GM13977 (cell line): ENCODE data around the gene MKKS.
A peak's percentile ranks its signal among the peaks of the same experiment; 100 is the strongest.

Source experiments
- DNase-seq: peaks from one replicate; pipeline ENCODE4 v3.0.0; 2012; ENCODE audit warnings: low spot score
- in situ Hi-C: fragments of 300-500 bp; cut with MboI; formaldehyde crosslinking; loops from one replicate; pipeline ENCODE4 v1.12.0; 2022; ENCODE audit warnings: low sequenced_read_pairs, low pct_unique_long_range_greater_than_20kb, mixed read lengths, inconsistent platforms; ENCODE audit not compliant: unreplicated experiment
- TF ChIP-seq, protein P1 (sequence below): IDR thresholded peaks from 2 replicates; pipeline ENCODE4 v1.5.1; 2012; ENCODE audit warnings: mild to moderate bottlenecking, control low read depth; ENCODE audit not compliant: insufficient read depth; ENCODE audit errors: extremely low read depth, missing control alignments

The MKKS gene

DNA sequence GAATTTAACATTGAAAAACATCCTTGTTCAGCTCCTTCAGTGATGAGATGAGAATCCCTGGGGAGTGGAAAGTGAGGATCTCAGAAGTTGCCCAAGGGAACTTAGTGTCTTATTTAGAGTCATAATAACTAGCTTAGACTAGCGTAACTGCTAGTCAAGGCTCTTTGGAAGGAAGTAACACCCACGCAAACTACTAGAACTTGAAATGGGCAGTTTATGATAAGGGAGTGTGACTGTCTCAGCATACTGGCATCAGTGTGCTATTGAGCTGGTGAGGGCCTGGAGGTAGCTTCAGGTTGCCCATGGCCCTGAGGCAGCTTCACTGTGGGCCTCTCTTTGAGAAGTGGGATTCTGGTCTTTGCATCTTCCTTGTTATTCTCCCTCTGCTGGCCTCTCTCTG, 41.2 kb upstream of the MKKS start:
- TF ChIP-seq, protein P1, sequence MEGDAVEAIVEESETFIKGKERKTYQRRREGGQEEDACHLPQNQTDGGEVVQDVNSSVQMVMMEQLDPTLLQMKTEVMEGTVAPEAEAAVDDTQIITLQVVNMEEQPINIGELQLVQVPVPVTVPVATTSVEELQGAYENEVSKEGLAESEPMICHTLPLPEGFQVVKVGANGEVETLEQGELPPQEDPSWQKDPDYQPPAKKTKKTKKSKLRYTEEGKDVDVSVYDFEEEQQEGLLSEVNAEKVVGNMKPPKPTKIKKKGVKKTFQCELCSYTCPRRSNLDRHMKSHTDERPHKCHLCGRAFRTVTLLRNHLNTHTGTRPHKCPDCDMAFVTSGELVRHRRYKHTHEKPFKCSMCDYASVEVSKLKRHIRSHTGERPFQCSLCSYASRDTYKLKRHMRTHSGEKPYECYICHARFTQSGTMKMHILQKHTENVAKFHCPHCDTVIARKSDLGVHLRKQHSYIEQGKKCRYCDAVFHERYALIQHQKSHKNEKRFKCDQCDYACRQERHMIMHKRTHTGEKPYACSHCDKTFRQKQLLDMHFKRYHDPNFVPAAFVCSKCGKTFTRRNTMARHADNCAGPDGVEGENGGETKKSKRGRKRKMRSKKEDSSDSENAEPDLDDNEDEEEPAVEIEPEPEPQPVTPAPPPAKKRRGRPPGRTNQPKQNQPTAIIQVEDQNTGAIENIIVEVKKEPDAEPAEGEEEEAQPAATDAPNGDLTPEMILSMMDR = no peak
- no peak for DNase-seq
- in situ Hi-C loops = no loop called here

DNA sequence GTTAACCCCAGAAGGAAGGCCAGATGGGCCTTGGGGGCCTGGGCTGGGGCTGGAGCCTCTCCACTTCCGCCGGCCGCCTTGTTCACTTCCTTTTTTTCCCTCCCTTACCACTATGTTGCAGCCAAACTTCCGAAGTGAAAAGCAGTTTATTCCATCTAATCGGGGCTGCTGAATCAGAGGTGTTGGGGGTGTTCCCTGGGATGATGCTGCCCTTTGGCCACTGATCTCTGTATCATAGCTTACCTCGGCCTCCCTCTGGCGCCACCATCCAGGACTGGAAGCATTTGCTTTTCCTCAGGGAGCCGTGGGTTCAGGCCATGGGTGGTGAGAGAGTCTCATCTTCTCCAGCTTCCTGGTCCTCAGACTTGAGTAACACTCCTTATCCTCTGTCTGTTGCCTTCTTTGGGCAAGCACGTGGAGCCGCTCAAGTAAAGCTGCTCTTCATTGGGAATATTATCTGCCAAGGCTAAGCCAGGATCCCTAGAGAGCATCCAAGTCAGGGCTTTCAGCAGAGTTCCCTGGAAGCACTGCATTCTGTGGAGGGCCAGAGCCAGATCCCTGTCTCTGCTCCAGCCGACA, 40.7 kb upstream of the MKKS start:
- no peak for DNase-seq
- in situ Hi-C loops = no loop called here
- TF ChIP-seq, protein P1 = no peak

- in situ Hi-C loops = no loop called here
- no peak for DNase-seq
- TF ChIP-seq, protein P1 = no peak
Measured at GRCh38 chr20:10472871-10473270, 38.8 kb upstream of the MKKS start.

GRCh38 chr20:10470276-10470675, 36.3 kb upstream of the MKKS start:
- TF ChIP-seq, protein P1 = no peak
- DNase-seq = no peak
- in situ Hi-C loops = no loop called here

GRCh38 chr20:10469599-10469998, 35.6 kb upstream of the MKKS start:
- in situ Hi-C loops = no loop called here
- peak; percentile 40 for DNase-seq
- TF ChIP-seq, protein P1 = peak; percentile 51

DNA sequence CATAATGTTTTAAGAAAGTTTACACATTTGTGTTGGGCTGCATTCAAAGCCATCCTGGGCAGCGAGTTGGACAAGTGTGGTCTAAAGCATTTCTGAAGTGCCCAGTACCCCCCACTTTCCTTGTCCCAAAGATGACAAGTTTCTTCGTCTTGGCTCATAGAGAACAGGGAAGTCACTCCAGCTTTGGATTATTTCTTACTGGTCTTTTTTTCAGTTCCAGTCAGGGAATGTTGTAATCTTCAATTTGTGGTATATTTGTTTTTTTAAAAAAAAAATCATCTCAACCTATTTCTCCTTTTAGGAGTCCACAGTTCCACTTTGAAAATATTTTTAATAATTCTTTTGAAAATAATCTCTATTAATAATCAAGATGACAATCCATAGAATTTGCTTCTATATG, 35.0 kb upstream of the MKKS start:
- in situ Hi-C loops = no loop called here

More for the DNA sequence above, 35.0 kb upstream of the MKKS start:
- TF ChIP-seq, protein P1 = no peak
- DNase-seq = no peak
